PFSK-1 (cell line): ENCODE results near the gene OR10H4.

Experiments
- FOXP2 ChIP-seq: optimal IDR thresholded peaks from 2 replicates; pipeline ENCODE3; 2011; ENCODE audit warnings: borderline replicate concordance, control low read depth, inconsistent platforms; ENCODE audit not compliant: insufficient read depth; ENCODE audit errors: extremely low read length, extremely low read depth
- POLR2AphosphoS5 ChIP-seq: IDR thresholded peaks from 2 replicates; pipeline ENCODE4 v1.6.1; 2012; ENCODE audit warnings: low read depth, mild to moderate bottlenecking, control low read depth, low read length, moderate library complexity
- SIN3A ChIP-seq: IDR thresholded peaks from 2 replicates; pipeline ENCODE4 v1.6.1; 2012; ENCODE audit warnings: mild to moderate bottlenecking, low read length, moderate library complexity, borderline replicate concordance; ENCODE audit not compliant: insufficient read depth

DNA sequence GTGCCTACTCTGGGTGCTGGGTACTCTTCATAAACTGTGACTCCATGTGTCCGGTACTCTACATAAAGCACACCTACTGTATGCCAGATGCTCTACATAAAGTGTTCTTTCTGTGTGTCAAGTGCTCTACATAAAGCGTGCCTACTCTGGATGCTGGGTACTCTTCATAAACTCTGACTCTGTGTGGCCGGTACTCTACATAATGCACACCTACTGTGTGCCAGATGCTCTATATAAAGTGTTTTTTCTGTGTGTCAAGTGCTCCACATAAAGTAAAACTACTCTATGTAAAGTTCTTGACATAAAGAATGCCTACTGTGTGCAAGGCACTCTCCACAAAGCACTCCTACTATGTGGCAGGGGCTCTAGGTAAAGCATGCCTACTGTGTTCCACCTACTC, 12.6 kb upstream of the OR10H4 start:
- TF ChIP-seq POLR2AphosphoS5 (no peak), SIN3A (no peak), FOXP2 (no peak)
